H1 (cell line): ENCODE measurements around the gene SPEN. TPM values are rescaled to one million over a fixed set of nuclear protein-coding genes. Genes with fewer than 3 reads are reported as not detected.

Source experiments
- CTCF ChIA-PET: fragments of 300-600 bp; sonication (Branson Sonifier 250); formaldehyde crosslinking; loops from one replicate; lab custom pipeline; 2021; ENCODE audit not compliant: partially characterized antibody; lab: Charles Lee
- POLR2A ChIA-PET: fragments of 300-600 bp; sonication (Branson Sonifier 250); formaldehyde crosslinking; loops from one replicate; lab custom pipeline; 2021; ENCODE audit warnings: inconsistent platforms; ENCODE audit not compliant: partially characterized antibody; lab: Charles Lee
- DNase-seq, 2 experiments: peaks; one replicate each; pipeline versions ENCODE4 v3.0.0 to v3.0.0-alpha.2; 2010 to 2022; ENCODE audit warnings: low spot score in 2 of 2, low read depth in 1 of 2, mixed read lengths in 1 of 2
- FAIRE-seq: peaks from 2 replicates; lab custom pipeline; 2011; peaks lifted over from hg19 to GRCh38; lab: Jason Lieb, UNC
- H2AFZ ChIP-seq: 2 replicates; pipeline ENCODE4 v1.8.1; 2012; ENCODE audit warnings: low read length, inconsistent platforms
- H2AK5ac ChIP-seq: 2 replicates; pipeline ENCODE4 v1.6.1; 2013; ENCODE audit warnings: low read depth, low read length
- H2BK120ac ChIP-seq: replicated peaks from 2 replicates; pipeline ENCODE3; 2013; ENCODE audit warnings: low read depth, low read length, inconsistent platforms
- H2BK12ac ChIP-seq: 2 replicates; pipeline ENCODE4 v1.6.1; 2013; ENCODE audit warnings: low read depth, low read length
- H2BK15ac ChIP-seq: 2 replicates; pipeline ENCODE4 v1.6.1; 2013; ENCODE audit warnings: low read length
- H2BK20ac ChIP-seq: 2 replicates; pipeline ENCODE4 v1.6.1; 2013; ENCODE audit warnings: low read length
- H2BK5ac ChIP-seq: 2 replicates; pipeline ENCODE4 v1.6.1; 2013; ENCODE audit warnings: low read depth, low read length
- H3K14ac ChIP-seq: 2 replicates; pipeline ENCODE4 v1.6.1; 2013; ENCODE audit warnings: inconsistent platforms; ENCODE audit not compliant: insufficient read length
- H3K18ac ChIP-seq: 2 replicates; pipeline ENCODE4 v1.6.1; 2013; ENCODE audit warnings: low read length; ENCODE audit errors: extremely low read depth
- H3K23ac ChIP-seq: 2 replicates; pipeline ENCODE4 v1.6.1; 2013; ENCODE audit warnings: inconsistent platforms; ENCODE audit not compliant: insufficient read length
- H3K23me2 ChIP-seq: 2 replicates; pipeline ENCODE4 v1.6.1; 2013; ENCODE audit warnings: low read depth, low read length
- H3K27ac ChIP-seq: 2 replicates; pipeline ENCODE4 v1.6.1; 2011; ENCODE audit warnings: low read depth, low read length, inconsistent platforms
- H3K27me3 ChIP-seq, 4 experiments: replicated peaks in 1 of 4; 1 replicate in 1 of 4; 2 replicates in 3 of 4; pipeline versions ENCODE4 v1.6.1 to v1.8.1; 2011 to 2013; ENCODE audit warnings: low read length in 3 of 4, mild to moderate bottlenecking in 3 of 4, inconsistent platforms in 2 of 4, mixed read lengths in 2 of 4, moderate library complexity in 1 of 4; ENCODE audit not compliant: control insufficient read depth in 3 of 4, insufficient read depth in 3 of 4; ENCODE audit errors: extremely low read depth in 1 of 4
- H3K36me3 ChIP-seq, 4 experiments: 2 replicates each; pipeline versions ENCODE4 v1.6.1 to v1.8.1; 2011 to 2013; ENCODE audit warnings: mild to moderate bottlenecking in 4 of 4, low read length in 3 of 4, moderate library complexity in 2 of 4, control low read depth in 1 of 4, inconsistent platforms in 1 of 4; ENCODE audit not compliant: insufficient read depth in 4 of 4, control insufficient read depth in 2 of 4
- H3K4ac ChIP-seq: replicated peaks from 2 replicates; pipeline ENCODE3; 2013; ENCODE audit warnings: low read length, low read depth, mixed read lengths, inconsistent platforms; ENCODE audit not compliant: insufficient read length
- H3K4me1 ChIP-seq, 4 experiments: replicated peaks in 1 of 4; 1 replicate in 1 of 4; 2 replicates in 3 of 4; pipeline versions ENCODE4 v1.6.1 to v1.8.1; 2011 to 2013; ENCODE audit warnings: low read length in 3 of 4, inconsistent platforms in 2 of 4, mixed read lengths in 1 of 4; ENCODE audit not compliant: insufficient read depth in 4 of 4, control insufficient read depth in 3 of 4
- H3K4me2 ChIP-seq, 2 experiments: 2 replicates each; pipeline versions ENCODE4 v1.6.1 to v1.8.1; 2011 to 2013; ENCODE audit warnings: low read depth in 2 of 2, low read length in 2 of 2, control low read depth in 1 of 2, inconsistent platforms in 1 of 2, mild to moderate bottlenecking in 1 of 2; ENCODE audit not compliant: insufficient read depth in 1 of 2
- H3K4me3 ChIP-seq, 4 experiments: fragments of 200-600, 300-600 bp in 1 of 4; sonication (generic), shearing (Covaris generic), sonication (Bioruptor Twin) in 1 of 4; 2 replicates each; pipeline versions ENCODE4 v1.5.1 to v1.8.1; 2011 to 2016; ENCODE audit warnings: low read length in 4 of 4, low read depth in 3 of 4, control low read depth in 2 of 4, inconsistent platforms in 2 of 4, mild to moderate bottlenecking in 2 of 4, mixed read lengths in 1 of 4, moderate library complexity in 1 of 4; ENCODE audit not compliant: insufficient read depth in 2 of 4; ENCODE audit errors: extremely low read depth in 1 of 4
- H3K56ac ChIP-seq: replicated peaks from 2 replicates; pipeline ENCODE3; 2013; ENCODE audit warnings: low read depth, mild to moderate bottlenecking, mixed read lengths, low read length, inconsistent platforms; ENCODE audit not compliant: insufficient read length
- H3K79me1 ChIP-seq: 2 replicates; pipeline ENCODE4 v1.6.1; 2013; ENCODE audit warnings: low read depth, low read length, control low read depth
- H3K79me2 ChIP-seq, 2 experiments: 2 replicates each; pipeline versions ENCODE4 v1.6.1 to v1.8.1; 2012 to 2013; ENCODE audit warnings: low read length in 2 of 2, mild to moderate bottlenecking in 2 of 2, inconsistent platforms in 1 of 2; ENCODE audit not compliant: insufficient read depth in 2 of 2, control insufficient read depth in 1 of 2
- H3K9ac ChIP-seq, 4 experiments: replicated peaks in 1 of 4; 1 replicate in 1 of 4; 2 replicates in 3 of 4; pipeline versions ENCODE4 v1.6.1 to v1.8.1; 2011 to 2013; ENCODE audit warnings: low read depth in 3 of 4, low read length in 3 of 4, control low read depth in 2 of 4, mild to moderate bottlenecking in 2 of 4, moderate library complexity in 2 of 4, inconsistent platforms in 1 of 4; ENCODE audit errors: extremely low read depth in 1 of 4
- H3K9me3 ChIP-seq, 2 experiments: 2 replicates each; pipeline versions ENCODE4 v1.6.1 to v1.8.1; 2012 to 2013; ENCODE audit warnings: mild to moderate bottlenecking in 2 of 2, moderate library complexity in 2 of 2, control low read depth in 1 of 2, inconsistent platforms in 1 of 2, low read depth in 1 of 2, low read length in 1 of 2, mixed read lengths in 1 of 2; ENCODE audit not compliant: insufficient read depth in 2 of 2
- H4K20me1 ChIP-seq, 2 experiments: replicated peaks in 1 of 2; 2 replicates each; pipeline versions ENCODE3 to v1.8.1; 2011 to 2013; ENCODE audit warnings: inconsistent platforms in 2 of 2, low read length in 2 of 2, mild to moderate bottlenecking in 1 of 2; ENCODE audit not compliant: insufficient read depth in 2 of 2, control insufficient read depth in 1 of 2
- H4K5ac ChIP-seq: 2 replicates; pipeline ENCODE4 v1.6.1; 2013; ENCODE audit warnings: low read length, low read depth, mixed read lengths, inconsistent platforms; ENCODE audit not compliant: insufficient read length
- H4K8ac ChIP-seq: 2 replicates; pipeline ENCODE4 v1.8.0; 2013; ENCODE audit warnings: mild to moderate bottlenecking, moderate library complexity, low read length, inconsistent platforms; ENCODE audit not compliant: insufficient read depth; ENCODE audit errors: extremely low read depth
- H4K91ac ChIP-seq: replicated peaks from 2 replicates; pipeline ENCODE3; 2013; ENCODE audit warnings: low read length, mixed read lengths, inconsistent platforms; ENCODE audit not compliant: insufficient read length
- ATF2 ChIP-seq: IDR thresholded peaks from 2 replicates; pipeline ENCODE4 v1.6.1; 2012; ENCODE audit warnings: low read length, inconsistent platforms
- CEBPB ChIP-seq: IDR thresholded peaks from 2 replicates; pipeline ENCODE4 v1.6.1; 2012; ENCODE audit warnings: low read depth, low read length
- EGR1 ChIP-seq: IDR thresholded peaks from 2 replicates; pipeline ENCODE4 v1.6.1; 2011; ENCODE audit warnings: low read depth, low read length, borderline replicate concordance
- FOSL1 ChIP-seq: IDR thresholded peaks from 2 replicates; pipeline ENCODE4 v1.6.1; 2011; ENCODE audit warnings: mild to moderate bottlenecking, low read depth, low read length, moderate library complexity; ENCODE audit not compliant: insufficient read depth
- GABPA ChIP-seq: IDR thresholded peaks from 2 replicates; pipeline ENCODE4 v1.6.1; 2011; ENCODE audit warnings: mild to moderate bottlenecking, low read length, moderate library complexity, borderline replicate concordance; ENCODE audit not compliant: insufficient read depth
- KDM5A ChIP-seq: fragments of 200-600 bp; IDR thresholded peaks from 2 replicates; pipeline ENCODE4 v1.7.1; 2012; ENCODE audit warnings: mild to moderate bottlenecking, low read length, inconsistent platforms, mixed read lengths
- SIN3A ChIP-seq, 2 experiments: IDR thresholded peaks in 1 of 2; conservative IDR thresholded peaks in 1 of 2; 2 replicates each; pipeline ENCODE4 v1.6.1; 2011 to 2012; ENCODE audit warnings: low read length in 2 of 2, improper control_type of control experiment in 1 of 2, low read depth in 1 of 2, mild to moderate bottlenecking in 1 of 2
- SIX5 ChIP-seq: IDR thresholded peaks from 2 replicates; pipeline ENCODE4 v1.6.1; 2011; ENCODE audit warnings: mild to moderate bottlenecking, low read depth, low read length
- SRF ChIP-seq: IDR thresholded peaks from 2 replicates; pipeline ENCODE4 v1.6.1; 2011; ENCODE audit warnings: mild to moderate bottlenecking, low read depth, low read length, moderate library complexity
- SUZ12 ChIP-seq: fragments of 200-600 bp; sonication (generic); IDR thresholded peaks from 2 replicates; pipeline ENCODE4 v1.6.1; 2012; ENCODE audit warnings: mild to moderate bottlenecking, inconsistent platforms, low read length, moderate library complexity, mixed read lengths
- TCF12 ChIP-seq: IDR thresholded peaks from 2 replicates; pipeline ENCODE4 v1.6.1; 2011; ENCODE audit warnings: low read depth, mild to moderate bottlenecking, low read length
- TEAD4 ChIP-seq: IDR thresholded peaks from 2 replicates; pipeline ENCODE4 v1.6.1; 2012; ENCODE audit warnings: low read depth, low read length, inconsistent platforms, mixed read lengths
- WGBS, 2 experiments: shearing (Covaris generic) in 1 of 2; methylation state at CpG; one replicate each; pipeline versions ENCODE4 v1.1.6 to v1.1.7; 2013 to 2015; ENCODE audit warnings: low lambda C conversion rate in 2 of 2, mixed read lengths in 2 of 2, inconsistent platforms in 1 of 2, low coverage in 1 of 2, missing lambda C conversion rate in 1 of 2; ENCODE audit not compliant: insufficient replicate concordance in 2 of 2, insufficient coverage in 1 of 2, insufficient read length in 1 of 2; ENCODE audit errors: extremely low coverage in 1 of 2, missing lambda C conversion rate in 1 of 2; 5-methylcytosine and 5-hydroxymethylcytosine counted together
- polyA plus RNA-seq, 7 experiments: library from polyadenylated mRNA; depleted of rRNA in 3 of 7; stranded (reverse) in 5 of 7; unstranded in 2 of 7; fragments of >200 nt in 5 of 7; fragments of 200-250 nt in 2 of 7; gene quantifications; 1 replicate in 5 of 7; 2 replicates in 1 of 7; 4 replicates in 1 of 7; pipeline versions ENCODE4 v1.2.1 to v1.2.3, GENCODE V29; 2011 to 2013; ENCODE audit warnings: missing spikeins in 2 of 7, mixed read lengths in 2 of 7
- total RNA-seq: library from RNA; stranded (reverse); fragmentation: NEBNext Ultra II Directional; extraction: Animal tissue kit (Norgen Biotek cat#: 25700); gene quantifications from 2 replicates; pipeline ENCODE4 v1.2.1, GENCODE V29; 2021

Gene SPEN
- total and polyA plus RNA-seq, 2 of the 8 experiments (the other 6 are each of a cell fraction or from before 2014, with no cell fraction given) = 12.5 to 52.1 TPM

GRCh38 chr1:15899266-15899665 lies 51.8 kb downstream of the SPEN start:
- Histone ChIP-seq H2BK120ac (no peak overlapping the region), H2AFZ (no peak overlapping the region), H3K23me2 (no peaks in the 10 kb centered on the region), H3K4me3 (no peak overlapping the region), H3K27me3 (no peaks in the 10 kb centered on the region), H3K79me2 (peaks cover 3 to 88% of the 10 kb centered on the region in 2 experiments; a peak in 3 of 4 replicates), H3K23ac (no peak overlapping the region), H2BK5ac (0 out of 2 replicates have a peak overlapping the region, but pooled peaks have one; percentile 1), H2BK20ac (no peak overlapping the region), H4K5ac (no peak overlapping the region), H3K4ac (no peak overlapping the region), H2BK12ac (no peak overlapping the region), H3K18ac (no peak overlapping the region), H3K9ac (no peak overlapping the region), H3K56ac (no peak overlapping the region), H3K4me2 (no peak overlapping the region), H3K14ac (no peak overlapping the region), H2AK5ac (no peak overlapping the region), H4K8ac (0 out of 2 replicates have a peak overlapping the region, but pooled peaks have one; percentile 0), H3K79me1 (peaks cover 3% of the 10 kb centered on the region; the same call in 1 of the 2 replicates), H4K20me1 (peaks cover 4 to 5% of the 10 kb centered on the region in 2 experiments), H3K4me1 (peaks cover 0 to 6% (median 0%) of the 10 kb centered on the region in 4 experiments; a peak in 2 of 7 replicates), H3K27ac (no peak overlapping the region), H4K91ac (no peak overlapping the region), H3K36me3 (0 out of 8 replicates have a peak, but pooled peaks cover 0 to 3% (median 0%) of the 10 kb centered on the region in 4 experiments), H2BK15ac (no peak overlapping the region), H3K9me3 (no peaks in the 10 kb centered on the region)
- 91% methylated on average over 9 of the region's 9 CpGs; no CpG with 5 or more reads in 1 of the 2 experiments for WGBS, 2 experiments
- FAIRE-seq (no peak), DNase-seq (no peak)
- ChIA-PET CTCF (interaction anchor here (0.5 to 0.9 kb wide), 4 partner anchors 11 to 112 kb away, joined by 3 read pairs; no protein-coding TSS in a partner anchor), POLR2A (interaction anchor here (1.0 to 1.6 kb wide), 2 partner anchors 13 to 138 kb away, joined by 3 read pairs; no protein-coding TSS in a partner anchor)
- TF ChIP-seq SIX5 (no peak), EGR1 (no peak), CEBPB (no peak), KDM5A (no peak), TCF12 (no peak), SIN3A (conservative IDR thresholded peaks at IDR 0.05 in 1 of 2, IDR thresholded peaks at IDR 0.05 in 1 of 2; ENCODE audit: low read depth in 1 of 2, low read length in 2 of 2) (no peak), SUZ12 (no peak), GABPA (no peak), TEAD4 (no peak), ATF2 (no peak), SRF (no peak), FOSL1 (no peak)
